GM12874 (cell line): ENCODE results near the gene FAM186B.

Experiments
- TF ChIP-seq, protein P1 (sequence below): IDR thresholded peaks from 2 replicates; pipeline ENCODE4 v1.5.1; 2011; ENCODE audit warnings: low read depth, mild to moderate bottlenecking, control low read depth, low read length, moderate library complexity; ENCODE audit not compliant: insufficient read depth

Gene FAM186B

DNA sequence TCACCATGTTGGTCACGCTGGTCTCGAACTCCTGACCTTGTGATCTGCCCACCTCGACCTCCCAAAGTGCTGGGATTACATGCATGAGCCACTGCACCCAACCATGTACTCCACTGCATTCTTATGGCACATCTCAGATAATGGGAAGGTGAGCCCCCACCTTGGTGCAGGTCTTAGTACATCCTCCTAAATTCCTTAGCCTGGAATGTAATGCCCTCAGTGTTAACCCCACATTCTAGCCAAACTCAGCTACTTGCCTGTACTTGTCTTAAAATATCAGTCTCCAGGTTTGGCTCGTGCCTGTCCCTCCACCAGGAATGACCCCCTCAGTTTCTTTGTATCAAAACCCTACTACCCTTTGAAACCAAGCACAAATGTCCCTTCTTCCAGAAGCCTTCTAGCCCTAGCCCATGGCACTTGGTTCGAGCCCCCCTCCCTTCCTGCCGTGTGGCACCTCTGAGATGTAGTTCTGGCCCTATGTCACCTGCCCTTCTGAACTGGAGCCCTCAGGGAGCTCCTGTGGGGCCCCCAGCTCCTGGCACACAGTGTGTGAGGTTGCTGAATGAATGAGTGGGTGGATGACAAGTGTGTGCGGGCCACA is 58.2 kb downstream of the FAM186B start:
- TF ChIP-seq, protein P1, sequence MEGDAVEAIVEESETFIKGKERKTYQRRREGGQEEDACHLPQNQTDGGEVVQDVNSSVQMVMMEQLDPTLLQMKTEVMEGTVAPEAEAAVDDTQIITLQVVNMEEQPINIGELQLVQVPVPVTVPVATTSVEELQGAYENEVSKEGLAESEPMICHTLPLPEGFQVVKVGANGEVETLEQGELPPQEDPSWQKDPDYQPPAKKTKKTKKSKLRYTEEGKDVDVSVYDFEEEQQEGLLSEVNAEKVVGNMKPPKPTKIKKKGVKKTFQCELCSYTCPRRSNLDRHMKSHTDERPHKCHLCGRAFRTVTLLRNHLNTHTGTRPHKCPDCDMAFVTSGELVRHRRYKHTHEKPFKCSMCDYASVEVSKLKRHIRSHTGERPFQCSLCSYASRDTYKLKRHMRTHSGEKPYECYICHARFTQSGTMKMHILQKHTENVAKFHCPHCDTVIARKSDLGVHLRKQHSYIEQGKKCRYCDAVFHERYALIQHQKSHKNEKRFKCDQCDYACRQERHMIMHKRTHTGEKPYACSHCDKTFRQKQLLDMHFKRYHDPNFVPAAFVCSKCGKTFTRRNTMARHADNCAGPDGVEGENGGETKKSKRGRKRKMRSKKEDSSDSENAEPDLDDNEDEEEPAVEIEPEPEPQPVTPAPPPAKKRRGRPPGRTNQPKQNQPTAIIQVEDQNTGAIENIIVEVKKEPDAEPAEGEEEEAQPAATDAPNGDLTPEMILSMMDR, result no peak

DNA sequence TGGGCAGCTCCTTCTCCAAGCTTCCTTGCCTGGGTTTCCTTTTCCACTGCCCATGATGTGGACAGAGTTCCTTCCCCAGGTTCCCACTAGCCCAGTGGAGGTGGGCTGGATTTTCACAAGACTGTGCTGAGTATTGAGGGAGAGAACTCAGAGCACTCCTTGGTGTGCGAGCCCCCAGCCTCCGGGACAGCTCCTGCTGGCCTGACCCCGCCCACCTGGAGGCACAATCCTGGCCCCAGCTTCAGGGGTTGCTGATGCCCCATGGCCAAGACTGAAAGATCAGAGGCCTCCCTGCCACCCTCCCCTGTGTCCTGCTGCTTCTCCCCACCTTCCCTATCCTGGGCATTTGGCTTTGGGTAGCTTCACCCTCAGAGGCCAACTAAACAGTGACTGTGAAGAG is 59.0 kb downstream of the FAM186B start:
- TF ChIP-seq, protein P1, result no peak

DNA sequence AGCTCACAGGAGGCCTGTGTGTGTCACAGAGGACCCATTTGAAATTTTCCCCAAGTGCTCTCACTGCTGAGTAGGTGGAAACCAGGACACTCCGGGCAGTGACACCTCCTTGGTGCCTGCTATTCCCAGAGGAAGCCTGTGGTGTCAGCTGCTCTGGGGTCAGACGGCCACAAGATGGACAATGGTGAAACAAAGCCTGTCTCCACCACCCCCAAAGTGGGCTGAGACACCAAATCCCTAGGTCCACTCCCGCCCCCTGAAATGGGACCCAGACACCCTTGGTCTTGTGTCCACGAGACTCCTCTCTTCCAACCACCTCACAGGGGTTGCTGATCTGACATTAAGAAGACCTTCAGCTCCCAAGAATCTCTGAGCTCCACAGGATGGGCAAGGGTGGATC is 59.6 kb downstream of the FAM186B start:
- TF ChIP-seq, protein P1, result no peak

DNA sequence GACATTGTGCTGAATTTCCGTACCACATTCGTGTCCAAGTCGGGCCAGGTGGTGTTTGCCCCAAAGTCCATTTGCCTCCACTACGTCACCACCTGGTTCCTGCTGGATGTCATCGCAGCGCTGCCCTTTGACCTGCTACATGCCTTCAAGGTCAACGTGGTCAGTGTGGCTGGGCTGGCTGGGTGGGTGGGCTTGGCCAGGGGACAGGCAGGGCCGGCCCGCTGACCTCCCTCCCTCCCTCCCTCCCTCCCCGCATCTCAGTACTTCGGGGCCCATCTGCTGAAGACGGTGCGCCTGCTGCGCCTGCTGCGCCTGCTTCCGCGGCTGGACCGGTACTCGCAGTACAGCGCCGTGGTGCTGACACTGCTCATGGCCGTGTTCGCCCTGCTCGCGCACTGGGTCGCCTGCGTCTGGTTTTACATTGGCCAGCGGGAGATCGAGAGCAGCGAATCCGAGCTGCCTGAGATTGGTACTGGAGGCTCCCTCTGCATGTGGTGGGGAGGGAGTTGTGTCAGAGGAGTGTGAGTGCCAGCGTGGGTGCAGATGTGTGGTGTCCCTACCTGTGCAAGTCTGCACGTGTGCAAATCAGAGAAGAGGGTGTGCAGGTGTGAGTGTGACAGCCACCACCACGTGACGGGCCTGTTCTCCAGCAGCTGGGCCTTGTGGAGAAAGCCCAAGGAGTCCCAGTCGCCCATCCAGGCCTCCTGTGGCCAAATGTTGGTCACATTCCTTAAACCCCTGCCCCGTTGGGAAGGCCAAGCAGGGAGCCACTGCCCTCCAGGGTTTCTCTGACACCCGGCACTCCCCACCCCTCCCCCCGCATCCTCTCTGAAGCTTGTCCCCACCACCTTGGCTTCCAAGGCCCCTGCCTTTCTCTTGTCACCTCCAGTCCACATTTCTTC is 61.3 kb downstream of the FAM186B start:
- TF ChIP-seq, protein P1, result no peak

DNA sequence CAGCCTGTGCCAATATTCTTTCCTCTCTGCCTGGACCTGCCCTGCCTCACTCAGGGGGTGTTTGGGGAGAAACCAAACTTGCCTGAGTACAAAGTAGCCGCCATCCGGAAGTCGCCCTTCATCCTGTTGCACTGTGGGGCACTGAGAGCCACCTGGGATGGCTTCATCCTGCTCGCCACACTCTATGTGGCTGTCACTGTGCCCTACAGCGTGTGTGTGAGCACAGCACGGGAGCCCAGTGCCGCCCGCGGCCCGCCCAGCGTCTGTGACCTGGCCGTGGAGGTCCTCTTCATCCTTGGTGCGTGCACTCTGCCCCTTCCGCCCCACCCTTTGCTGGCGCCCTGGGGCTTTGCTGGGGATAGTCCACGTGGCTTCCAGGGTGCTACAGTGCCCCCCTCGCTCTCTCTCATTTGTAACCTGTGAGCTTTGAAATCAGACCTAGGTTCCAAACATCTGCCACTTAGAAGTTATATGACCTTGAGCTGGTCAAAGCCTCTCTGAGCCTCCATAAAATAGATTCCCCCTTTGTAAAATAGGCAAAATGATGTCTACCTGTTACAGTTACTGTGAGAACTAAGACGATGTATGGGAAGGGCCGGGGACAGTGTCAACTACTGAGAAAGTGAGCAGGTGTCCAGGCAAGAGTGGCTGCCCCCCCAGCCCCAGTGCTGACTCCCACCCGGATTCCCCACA is 62.1 kb downstream of the FAM186B start:
- TF ChIP-seq, protein P1, result no peak

DNA sequence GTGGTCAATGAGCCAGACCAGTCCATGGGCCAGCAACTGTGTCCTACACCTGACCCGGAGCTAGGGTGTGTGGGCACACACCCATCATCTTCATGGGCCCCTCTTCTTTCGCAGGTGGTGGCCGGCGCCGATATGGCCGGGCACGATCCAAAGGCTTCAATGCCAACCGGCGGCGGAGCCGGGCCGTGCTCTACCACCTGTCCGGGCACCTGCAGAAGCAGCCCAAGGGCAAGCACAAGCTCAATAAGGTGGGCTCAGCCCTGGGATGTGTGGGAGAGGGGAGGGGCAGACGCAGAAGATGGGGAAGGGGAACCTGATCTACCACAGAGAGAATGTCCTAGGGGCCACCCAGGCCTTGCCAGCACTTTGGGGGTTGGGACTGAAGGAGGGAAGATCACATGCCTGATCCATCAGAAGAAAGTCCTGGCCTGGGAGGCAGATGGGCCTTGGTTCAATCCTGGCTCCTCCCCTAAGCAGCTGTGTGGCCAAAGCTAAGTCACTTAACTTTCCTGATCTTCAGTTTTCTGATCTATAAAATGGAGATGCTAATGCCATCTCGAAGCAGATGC is 62.8 kb downstream of the FAM186B start:
- TF ChIP-seq, protein P1, result no peak
